HG02885 (cell line): ENCODE results near the gene UGP2.
"Not testable (repeated sequence)": the region's sequence is repeated elsewhere in the genome, so short reads cannot be mapped to it uniquely, and the experiment has no call there.

Source experiments
- ATAC-seq: cut with Tn5 transposase; IDR thresholded peaks from one replicate; pipeline ENCODE4 v1.9.1; 2021; ENCODE audit warnings: mild to moderate bottlenecking; ENCODE audit not compliant: unreplicated experiment, poor library complexity

The UGP2 gene

GRCh38 chr2:63837036-63837594 is 4.6 kb upstream of the UGP2 start:
- no peak for ATAC-seq

GRCh38 chr2:63840081-63840784 is 1.5 kb upstream of the UGP2 start:
- peak; percentile 28 for ATAC-seq

- ATAC-seq = peak; percentile 92
Measured at GRCh38 chr2:63840785-63841253, 877 bp upstream of the UGP2 start.

- no peak for ATAC-seq
Measured at GRCh38 chr2:63842149-63843061, 709 bp downstream of the UGP2 start.

GRCh38 chr2:63843093-63843492 is 1.4 kb downstream of the UGP2 start:
- ATAC-seq = no peak

- ATAC-seq = no peak
Measured at GRCh38 chr2:63843791-63844190, 2.1 kb downstream of the UGP2 start.

- ATAC-seq = no peak
Measured at GRCh38 chr2:63844616-63845015, 2.9 kb downstream of the UGP2 start.

- no peak for ATAC-seq
Measured at GRCh38 chr2:63845866-63846265, 4.2 kb downstream of the UGP2 start.

GRCh38 chr2:63846487-63846886 is 4.8 kb downstream of the UGP2 start:
- no peak for ATAC-seq

GRCh38 chr2:63847571-63847970 is 5.9 kb downstream of the UGP2 start:
- ATAC-seq = not testable (repeated sequence)

GRCh38 chr2:63849381-63850203 is 7.9 kb downstream of the UGP2 start:
- no peak for ATAC-seq

GRCh38 chr2:63850204-63850571 is 8.5 kb downstream of the UGP2 start:
- no peak for ATAC-seq

GRCh38 chr2:63850649-63851048 is 9.0 kb downstream of the UGP2 start:
- ATAC-seq = no peak

GRCh38 chr2:63851691-63852311 is 10.1 kb downstream of the UGP2 start:
- no peak for ATAC-seq

- no peak for ATAC-seq
Measured at GRCh38 chr2:63853527-63854310, 12.0 kb downstream of the UGP2 start.

- no peak for ATAC-seq
Measured at GRCh38 chr2:63855418-63856302, 14.0 kb downstream of the UGP2 start.

GRCh38 chr2:63856303-63856603 is 14.6 kb downstream of the UGP2 start:
- no peak for ATAC-seq

- ATAC-seq = no peak
Measured at GRCh38 chr2:63858291-63858690, 16.6 kb downstream of the UGP2 start.
